ENCODE measurements around the gene PTH1R. TPM values are rescaled to one million over a fixed set of nuclear protein-coding genes. Genes with fewer than 3 reads are reported as not detected.

The PTH1R gene
- polyA plus RNA-seq, 2 of the 4 experiments (the other 2 are of a cell fraction): 0.45 to 0.53 TPM

DNA sequence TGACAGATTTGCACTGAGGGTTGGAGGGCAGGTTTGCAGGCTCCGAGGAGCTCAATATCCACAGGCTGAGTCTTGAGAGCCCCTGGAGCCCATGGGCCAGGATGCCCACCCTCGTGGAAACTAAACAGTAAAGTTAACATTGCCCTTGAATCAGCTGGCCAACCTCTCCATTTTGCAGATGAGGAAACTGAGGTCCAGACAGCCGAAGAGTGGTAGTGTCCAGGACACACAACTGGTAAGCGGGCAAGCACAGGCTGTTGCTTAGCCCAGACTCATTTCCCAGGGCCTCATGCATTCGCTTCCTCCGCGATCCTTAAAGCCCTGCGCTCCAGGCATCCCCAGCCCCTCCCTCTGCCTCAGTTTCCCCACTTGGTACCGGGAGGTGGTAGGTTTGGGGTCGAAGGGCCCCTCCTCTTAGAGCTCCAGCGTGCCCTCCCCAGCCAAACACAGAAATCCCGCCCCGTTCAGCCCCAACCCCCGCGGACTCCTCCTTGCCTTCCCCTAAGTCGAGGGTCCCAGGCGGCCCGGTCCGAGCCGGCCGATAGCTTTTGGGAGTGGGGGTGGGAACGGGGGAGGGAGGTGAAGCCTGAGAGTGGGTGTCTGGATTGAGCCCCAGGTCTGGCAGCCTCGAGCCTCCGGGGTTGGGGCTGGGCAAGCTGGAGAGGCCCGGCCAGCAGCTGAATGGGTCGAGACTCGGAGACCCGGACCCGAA lies 3.5 kb downstream of the PTH1R start:
- TF ChIP-seq ZSCAN20 (CRISPR knock-in tag; IDR thresholded peaks at IDR 0.05) (no peak), FOSB (CRISPR knock-in tag; IDR thresholded peaks at IDR 0.05) (no peak), NFE2L2 (conservative IDR thresholded peaks at IDR 0.05; ENCODE audit: low read length) (no peak), ZC3H11A (IDR thresholded peaks at IDR 0.05) (no peak), RFX5 (IDR thresholded peaks at IDR 0.05) (no peak), CHD4 (IDR thresholded peaks at IDR 0.05; ENCODE audit: borderline replicate concordance) (no peak), EHF (CRISPR knock-in tag; IDR thresholded peaks at IDR 0.05) (no peak)
- peak overlapping the region; percentile 56; the same call in 2 of the 3 replicates for H3K4me3 ChIP-seq
- ATAC-seq (no peak), FAIRE-seq (no peak), DNase-seq (ENCODE audit: low read depth in 1 of 2, low spot score in 1 of 2) (no peak)
- H3K9me3 ChIP-seq: no peaks in the 10 kb centered on the region
- H3K4me1 ChIP-seq: peaks cover 21% of the 10 kb centered on the region
- ChIA-PET CTCF (interaction anchor here (1.0 to 7.4 kb wide), 4 partner anchors 10 to 16 kb away, joined by 3 to 45 read pairs (median 10); no protein-coding TSS in a partner anchor), POLR2A (interaction anchor here (0.6 kb wide), 1 partner anchor 148 kb away, joined by 4 read pairs; no protein-coding TSS in a partner anchor)
- peak overlapping the region; percentile 89 for H3K4me2 ChIP-seq
- 80% methylated on average over 12 of the region's 29 CpGs for WGBS (ENCODE audit: missing lambda C conversion rate)
- peak overlapping the region in 1 of 2 experiments; percentile 76; a peak in 3 of 6 replicates for H3K27ac ChIP-seq

DNA sequence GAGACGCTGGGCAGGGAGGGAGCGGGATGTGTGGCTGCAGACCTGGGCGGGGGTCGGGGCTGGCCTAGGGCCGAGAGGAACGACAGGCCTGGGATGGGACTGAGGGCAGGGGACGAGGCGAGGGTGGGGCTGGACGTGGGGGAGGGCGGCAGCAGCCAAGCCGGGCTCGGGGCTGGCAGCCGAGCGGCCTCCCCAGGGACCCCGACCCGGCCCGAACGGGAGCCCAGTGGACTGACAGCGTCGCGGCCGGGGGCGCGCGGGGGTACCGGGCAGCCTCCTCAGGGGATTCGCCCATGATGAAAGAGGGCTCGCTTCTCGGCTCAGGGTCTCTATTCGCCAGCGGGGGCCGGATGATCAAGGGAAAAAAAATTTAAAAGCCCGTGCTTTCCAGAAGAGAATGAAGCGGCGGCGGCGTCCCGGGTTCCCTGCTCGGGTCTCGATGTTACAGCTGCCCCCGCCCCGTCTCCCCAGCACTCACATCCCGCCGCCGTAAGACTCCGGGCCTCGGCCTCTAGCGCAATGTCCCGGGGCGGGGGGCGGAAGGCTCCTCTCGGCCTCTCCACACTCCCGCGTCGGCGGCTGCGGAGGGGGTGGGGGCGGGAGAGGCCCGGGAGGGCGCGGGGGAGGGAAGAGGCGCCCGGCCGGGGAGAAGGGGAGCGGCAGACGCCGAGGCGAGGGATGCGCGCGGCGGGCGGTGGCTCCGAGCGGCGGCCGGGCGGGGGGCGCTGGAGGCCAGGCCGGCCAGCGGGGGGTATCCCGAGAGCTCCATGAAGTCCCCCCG lies 4.3 kb downstream of the PTH1R start:
- peak in 1 of 2 experiments; percentile 31; a peak in 3 of 6 replicates for ATAC-seq
- ChIA-PET CTCF (interaction anchor here (0.8 to 7.4 kb wide), 7 partner anchors 11 to 28 kb away, joined by 3 to 45 read pairs (median 10); no protein-coding TSS in a partner anchor), POLR2A (no interaction called here)
- no peak for TF ChIP-seq RFX5 (IDR thresholded peaks at IDR 0.05)
- TF ChIP-seq, protein P1, sequence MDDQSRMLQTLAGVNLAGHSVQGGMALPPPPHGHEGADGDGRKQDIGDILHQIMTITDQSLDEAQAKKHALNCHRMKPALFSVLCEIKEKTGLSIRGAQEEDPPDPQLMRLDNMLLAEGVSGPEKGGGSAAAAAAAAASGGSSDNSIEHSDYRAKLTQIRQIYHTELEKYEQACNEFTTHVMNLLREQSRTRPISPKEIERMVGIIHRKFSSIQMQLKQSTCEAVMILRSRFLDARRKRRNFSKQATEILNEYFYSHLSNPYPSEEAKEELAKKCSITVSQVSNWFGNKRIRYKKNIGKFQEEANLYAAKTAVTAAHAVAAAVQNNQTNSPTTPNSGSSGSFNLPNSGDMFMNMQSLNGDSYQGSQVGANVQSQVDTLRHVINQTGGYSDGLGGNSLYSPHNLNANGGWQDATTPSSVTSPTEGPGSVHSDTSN (IDR thresholded peaks at IDR 0.05): no peak
- TF ChIP-seq JUNB (IDR thresholded peaks at IDR 0.05): no peak
- no peak for TF ChIP-seq ZC3H11A (IDR thresholded peaks at IDR 0.05)
- no peak for TF ChIP-seq POLR2A (IDR thresholded peaks at IDR 0.05; ENCODE audit: low read length)
- no peak for TF ChIP-seq JUN (IDR thresholded peaks at IDR 0.05)
- TF ChIP-seq HOXA7 (CRISPR knock-in tag; IDR thresholded peaks at IDR 0.05): no peak
- TF ChIP-seq ZSCAN20 (CRISPR knock-in tag; IDR thresholded peaks at IDR 0.05): no peak
- TF ChIP-seq, protein P2, sequence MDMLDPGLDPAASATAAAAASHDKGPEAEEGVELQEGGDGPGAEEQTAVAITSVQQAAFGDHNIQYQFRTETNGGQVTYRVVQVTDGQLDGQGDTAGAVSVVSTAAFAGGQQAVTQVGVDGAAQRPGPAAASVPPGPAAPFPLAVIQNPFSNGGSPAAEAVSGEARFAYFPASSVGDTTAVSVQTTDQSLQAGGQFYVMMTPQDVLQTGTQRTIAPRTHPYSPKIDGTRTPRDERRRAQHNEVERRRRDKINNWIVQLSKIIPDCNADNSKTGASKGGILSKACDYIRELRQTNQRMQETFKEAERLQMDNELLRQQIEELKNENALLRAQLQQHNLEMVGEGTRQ (IDR thresholded peaks at IDR 0.05): no peak
- no peak for TF ChIP-seq MYC (IDR thresholded peaks at IDR 0.05; ENCODE audit: borderline replicate concordance, low read length)
- no peak for TF ChIP-seq ZNF302 (CRISPR knock-in tag; IDR thresholded peaks at IDR 0.05)
- no peak for TF ChIP-seq TFCP2L1 (CRISPR knock-in tag; IDR thresholded peaks at IDR 0.05)
- TF ChIP-seq, protein P3, sequence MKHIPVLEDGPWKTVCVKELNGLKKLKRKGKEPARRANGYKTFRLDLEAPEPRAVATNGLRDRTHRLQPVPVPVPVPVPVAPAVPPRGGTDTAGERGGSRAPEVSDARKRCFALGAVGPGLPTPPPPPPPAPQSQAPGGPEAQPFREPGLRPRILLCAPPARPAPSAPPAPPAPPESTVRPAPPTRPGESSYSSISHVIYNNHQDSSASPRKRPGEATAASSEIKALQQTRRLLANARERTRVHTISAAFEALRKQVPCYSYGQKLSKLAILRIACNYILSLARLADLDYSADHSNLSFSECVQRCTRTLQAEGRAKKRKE (CRISPR knock-in tag; IDR thresholded peaks at IDR 0.05; ENCODE audit: low read depth): no peak
- TF ChIP-seq, protein P4, sequence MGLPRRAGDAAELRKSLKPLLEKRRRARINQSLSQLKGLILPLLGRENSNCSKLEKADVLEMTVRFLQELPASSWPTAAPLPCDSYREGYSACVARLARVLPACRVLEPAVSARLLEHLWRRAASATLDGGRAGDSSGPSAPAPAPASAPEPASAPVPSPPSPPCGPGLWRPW (IDR thresholded peaks at IDR 0.05): no peak
- no peak for TF ChIP-seq HOXB13 (CRISPR knock-in tag; IDR thresholded peaks at IDR 0.05; ENCODE audit: low read depth)
- no peak for TF ChIP-seq EP300 (IDR thresholded peaks at IDR 0.05)
- no peak for TF ChIP-seq FOSL2 (IDR thresholded peaks at IDR 0.05)
- TF ChIP-seq FOSL2 (CRISPR knock-in tag; IDR thresholded peaks at IDR 0.05): no peak
- no peak for TF ChIP-seq GATA3 (IDR thresholded peaks at IDR 0.05; ENCODE audit: borderline replicate concordance)
- TF ChIP-seq, protein P5, sequence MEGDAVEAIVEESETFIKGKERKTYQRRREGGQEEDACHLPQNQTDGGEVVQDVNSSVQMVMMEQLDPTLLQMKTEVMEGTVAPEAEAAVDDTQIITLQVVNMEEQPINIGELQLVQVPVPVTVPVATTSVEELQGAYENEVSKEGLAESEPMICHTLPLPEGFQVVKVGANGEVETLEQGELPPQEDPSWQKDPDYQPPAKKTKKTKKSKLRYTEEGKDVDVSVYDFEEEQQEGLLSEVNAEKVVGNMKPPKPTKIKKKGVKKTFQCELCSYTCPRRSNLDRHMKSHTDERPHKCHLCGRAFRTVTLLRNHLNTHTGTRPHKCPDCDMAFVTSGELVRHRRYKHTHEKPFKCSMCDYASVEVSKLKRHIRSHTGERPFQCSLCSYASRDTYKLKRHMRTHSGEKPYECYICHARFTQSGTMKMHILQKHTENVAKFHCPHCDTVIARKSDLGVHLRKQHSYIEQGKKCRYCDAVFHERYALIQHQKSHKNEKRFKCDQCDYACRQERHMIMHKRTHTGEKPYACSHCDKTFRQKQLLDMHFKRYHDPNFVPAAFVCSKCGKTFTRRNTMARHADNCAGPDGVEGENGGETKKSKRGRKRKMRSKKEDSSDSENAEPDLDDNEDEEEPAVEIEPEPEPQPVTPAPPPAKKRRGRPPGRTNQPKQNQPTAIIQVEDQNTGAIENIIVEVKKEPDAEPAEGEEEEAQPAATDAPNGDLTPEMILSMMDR (IDR thresholded peaks at IDR 0.05): no peak
- DNase-seq (ENCODE audit: low read depth in 1 of 2, low spot score in 1 of 2): no peak
- FAIRE-seq: no peak
- Histone ChIP-seq H3K4me3 (peak overlapping the region; percentile 56), H3K9me3 (no peaks in the 10 kb centered on the region), H3K4me1 (peaks cover 21% of the 10 kb centered on the region), H3K4me2 (peak overlapping the region; percentile 89), H3K27ac (peak overlapping the region; percentile 37 to 76; a peak in 4 of 6 replicates)
- WGBS (ENCODE audit: missing lambda C conversion rate): 13% methylated on average over 21 of the region's 83 CpGs
